ENCODE results near the gene SULT4A1. TPM values are rescaled to one million over a fixed set of nuclear protein-coding genes. Genes with fewer than 3 reads are reported as not detected.
A peak's percentile ranks its signal among the peaks of the same experiment; 100 is the strongest.

The SULT4A1 gene
- total and polyA plus RNA-seq, 2 of the 4 experiments (the other 2 are of a cell fraction): 1.1 to 5.2 TPM

GRCh38 chr22:43889860-43890253 lies 27.5 kb upstream of the SULT4A1 start:
- Histone ChIP-seq H3K36me3 (ENCODE audit: control insufficient read depth, insufficient read depth, low read length) (no peaks in the 10 kb centered on the region), H4K8ac (ENCODE audit: low read depth in 2 of 2, low read length in 2 of 2) (no peak overlapping the region), H3K9ac (ENCODE audit: low read depth, low read length) (no peak overlapping the region), H3K27ac (ENCODE audit: insufficient read depth, low read length) (no peak overlapping the region), H2BK5ac (ENCODE audit: low read depth, low read length, poor library complexity, severe bottlenecking) (no peak overlapping the region), H3K27me3 (ENCODE audit: control insufficient read depth, insufficient read depth, low read length) (peaks cover 33% of the 10 kb centered on the region), H3K56ac (ENCODE audit: extremely low read depth, insufficient read depth, low read length) (no peak overlapping the region), H2AK9ac (replicated peaks; ENCODE audit: low read depth, low read length, poor library complexity) (peak overlapping the region; percentile 19), H4K5ac (ENCODE audit: low read depth, low read length) (no peak overlapping the region), H4K91ac (ENCODE audit: insufficient read depth, low read depth, low read length) (no peak overlapping the region), H3K9me3 (ENCODE audit: control insufficient read depth, insufficient read depth, low read length) (no peaks in the 10 kb centered on the region), H3K4ac (ENCODE audit: low read depth, low read length) (no peak overlapping the region), H3K4me2 (ENCODE audit: low read depth, low read length) (no peak overlapping the region), H3K79me1 (ENCODE audit: low read depth in 1 of 2, low read length in 2 of 2) (no peaks in the 10 kb centered on the region), H3K4me3 (ENCODE audit: insufficient read depth, low read depth, low read length) (no peak overlapping the region), H3K14ac (replicated peaks; ENCODE audit: low read depth, low read length) (no peak overlapping the region), H3K23ac (ENCODE audit: low read depth, low read length) (no peak overlapping the region), H3K4me1 (ENCODE audit: control insufficient read depth, insufficient read depth, low read length) (no peaks in the 10 kb centered on the region; the same call in 1 of the 2 replicates), H3K18ac (ENCODE audit: low read depth, low read length) (no peak overlapping the region), H4K20me1 (ENCODE audit: insufficient read depth, low read length) (no peaks in the 10 kb centered on the region), H3K9me1 (ENCODE audit: insufficient read depth, low read length) (no peaks in the 10 kb centered on the region), H2BK20ac (ENCODE audit: low read depth, low read length) (no peak overlapping the region), H2BK120ac (ENCODE audit: low read depth, low read length) (no peak overlapping the region), H2BK15ac (ENCODE audit: low read depth, low read length) (no peak overlapping the region), H2AK5ac (ENCODE audit: low read depth, low read length) (peak overlapping the region; percentile 12; the same call in 1 of the 2 replicates), H2AFZ (replicated peaks; ENCODE audit: low read length, poor library complexity) (peak overlapping the region; percentile 58)
- BruUV-seq (replicated peaks): no TSS peak
- 40% methylated on average over 1 of the region's 4 CpGs; no CpG with 5 or more reads in 1 of the 2 experiments for WGBS, 2 experiments (ENCODE audit: extremely low coverage in 2 of 2, insufficient read length in 1 of 2)
- dilution Hi-C loops (cut with HindIII; ENCODE audit: low sequenced_read_pairs, unreplicated experiment) (no loop called here), intact Hi-C loops (cut with micrococcal nuclease) (loop anchor here (2.0 kb wide), 1 partner anchor 57 kb away; no protein-coding TSS in a partner anchor), in situ Hi-C loops (cut with MboI; ENCODE audit: low sequenced_read_pairs) (no loop called here)
- CTCF ChIA-PET: interaction anchor here (1.3 kb wide), 1 partner anchor 56 kb away, joined by 3 read pairs; no protein-coding TSS in a partner anchor
- ATAC-seq (ENCODE audit: low read depth) (peak; percentile 53), DNase-seq (peak; percentile 46)
- TF ChIP-seq MXI1 (IDR thresholded peaks at IDR 0.05; ENCODE audit: borderline replicate concordance, low read depth, low read length) (no peak), CTCF (conservative IDR thresholded peaks at IDR 0.05; ENCODE audit: low read depth, low read length) (peak; percentile 51), SMC3 (IDR thresholded peaks at IDR 0.05; ENCODE audit: low read depth, low read length) (peak; percentile 35; the same call in 1 of the 2 replicates), RAD21 (IDR thresholded peaks at IDR 0.05; ENCODE audit: low read length) (peak; percentile 56), CHD1 (IDR thresholded peaks at IDR 0.05; ENCODE audit: low read depth, low read length) (no peak)
- POLR2A ChIA-PET (ENCODE audit: unreplicated experiment): no interaction called here
